HEK293 (cell line): Measurements from ENCODE around the gene SLAMF6.

Experiments used
- CTCF ChIA-PET: fragments of 350-600 bp; formaldehyde crosslinking; extraction: SDS; loops from one replicate; lab custom pipeline; 2021; ENCODE audit warnings: antibody characterized with exemption; lab: Yijun Ruan, JAX
- POLR2A ChIA-PET: fragments of 300-600 bp; formaldehyde crosslinking; extraction: SDS; loops from one replicate; lab custom pipeline; 2020; ENCODE audit warnings: antibody characterized with exemption, inconsistent platforms; lab: Yijun Ruan, JAX
- H3K27ac ChIP-seq: fragments of 200-500 bp; sonication (Bioruptor generic); 2 replicates; pipeline ENCODE4 v1.5.1; 2014; ENCODE audit warnings: low read depth, low read length, control low read depth, inconsistent platforms; ENCODE audit errors: extremely low read depth
- H3K36me3 ChIP-seq, 2 experiments: fragments of 200-500 bp in 1 of 2; sonication (Bioruptor generic) in 1 of 2; 1 replicate in 1 of 2; 2 replicates in 1 of 2; pipeline ENCODE4 v1.5.1; 2014 to 2017; ENCODE audit warnings: inconsistent platforms in 2 of 2, low read length in 2 of 2; ENCODE audit not compliant: control insufficient read depth in 2 of 2, insufficient read depth in 1 of 2
- H3K4me1 ChIP-seq: fragments of 200-500 bp; sonication (Bioruptor generic); 2 replicates; pipeline ENCODE4 v1.5.1; 2014; ENCODE audit warnings: mild to moderate bottlenecking, low read length, inconsistent platforms; ENCODE audit not compliant: control insufficient read depth, insufficient read depth
- H3K4me3 ChIP-seq: 2 replicates; pipeline ENCODE4 v1.5.1; 2011; ENCODE audit warnings: low read depth, mild to moderate bottlenecking, control low read depth, low read length, moderate library complexity
- H3K9me3 ChIP-seq: fragments of 200-500 bp; sonication (Bioruptor generic); 2 replicates; pipeline ENCODE4 v1.5.1; 2014; ENCODE audit warnings: low read depth, low read length, inconsistent platforms; ENCODE audit not compliant: control insufficient read depth, insufficient read depth
- HOXA7 ChIP-seq: sonication (generic); formaldehyde crosslinking; IDR thresholded peaks from 2 replicates; pipeline ENCODE4 v1.8.1; 2022; ENCODE audit warnings: missing genetic modification reagents, borderline replicate concordance
- MYNN ChIP-seq: fragments of 450-650 bp; formaldehyde crosslinking; IDR thresholded peaks from 2 replicates; pipeline ENCODE4 v1.5.1; 2016; ENCODE audit warnings: missing biosample characterization, missing genetic modification characterization, borderline replicate concordance
- PRDM1 ChIP-seq: fragments of 450-650 bp; formaldehyde crosslinking; IDR thresholded peaks from 2 replicates; pipeline ENCODE4; 2016; ENCODE audit warnings: missing biosample characterization, missing genetic modification characterization
- PRDM2 ChIP-seq: fragments of 450-650 bp; formaldehyde crosslinking; IDR thresholded peaks from 2 replicates; pipeline ENCODE4 v1.5.1; 2016; ENCODE audit warnings: missing biosample characterization, missing genetic modification characterization, borderline replicate concordance
- RBAK ChIP-seq: fragments of 450-650 bp; formaldehyde crosslinking; IDR thresholded peaks from 2 replicates; pipeline ENCODE4 v1.5.1; 2016; ENCODE audit warnings: missing biosample characterization, missing genetic modification characterization
- REPIN1 ChIP-seq: fragments of 450-650 bp; formaldehyde crosslinking; IDR thresholded peaks from 2 replicates; pipeline ENCODE4 v1.5.1; 2017; ENCODE audit warnings: missing biosample characterization, missing genetic modification characterization, low read depth
- REST ChIP-seq: fragments of 450-650 bp; formaldehyde crosslinking; IDR thresholded peaks from 2 replicates; pipeline ENCODE4 v1.5.1; 2016; ENCODE audit warnings: missing biosample characterization, missing genetic modification characterization
- SCRT2 ChIP-seq: fragments of 450-650 bp; formaldehyde crosslinking; IDR thresholded peaks from 2 replicates; pipeline ENCODE4 v1.5.1; 2016; ENCODE audit warnings: missing biosample characterization, missing genetic modification characterization
- WT1 ChIP-seq: fragments of 450-650 bp; formaldehyde crosslinking; IDR thresholded peaks from 2 replicates; pipeline ENCODE4 v1.5.1; 2016; ENCODE audit warnings: missing biosample characterization, missing genetic modification characterization
- ZBTB20 ChIP-seq: fragments of 450-650 bp; formaldehyde crosslinking; IDR thresholded peaks from 2 replicates; pipeline ENCODE4 v1.5.1; 2016; ENCODE audit warnings: missing biosample characterization, missing genetic modification characterization
- ZNF138 ChIP-seq: fragments of 450-650 bp; formaldehyde crosslinking; IDR thresholded peaks from 2 replicates; pipeline ENCODE4 v1.5.1; 2016; ENCODE audit warnings: missing biosample characterization, missing genetic modification characterization, borderline replicate concordance
- ZNF174 ChIP-seq: fragments of 450-650 bp; formaldehyde crosslinking; IDR thresholded peaks from 2 replicates; pipeline ENCODE4 v1.5.0; 2017; ENCODE audit warnings: missing biosample characterization, mild to moderate bottlenecking, missing genetic modification characterization
- ZNF221 ChIP-seq: fragments of 450-650 bp; formaldehyde crosslinking; IDR thresholded peaks from 2 replicates; pipeline ENCODE4 v1.5.1; 2017; ENCODE audit warnings: missing biosample characterization, missing genetic modification characterization, borderline replicate concordance
- ZNF26 ChIP-seq: fragments of 450-650 bp; formaldehyde crosslinking; IDR thresholded peaks from 2 replicates; pipeline ENCODE4 v1.5.1; 2016; ENCODE audit warnings: missing biosample characterization, missing genetic modification characterization
- ZNF350 ChIP-seq: fragments of 450-650 bp; formaldehyde crosslinking; IDR thresholded peaks from 2 replicates; pipeline ENCODE4 v1.5.0; 2017; ENCODE audit warnings: missing biosample characterization, mild to moderate bottlenecking, missing genetic modification characterization
- ZNF366 ChIP-seq: fragments of 450-650 bp; formaldehyde crosslinking; conservative IDR thresholded peaks from 2 replicates; pipeline ENCODE4 v1.5.1; 2016; ENCODE audit warnings: missing biosample characterization, missing genetic modification characterization
- ZNF391 ChIP-seq: fragments of 450-650 bp; formaldehyde crosslinking; IDR thresholded peaks from 2 replicates; pipeline ENCODE4 v1.5.1; 2016; ENCODE audit warnings: low read depth, missing biosample characterization, missing genetic modification characterization, borderline replicate concordance
- ZNF404 ChIP-seq: fragments of 450-650 bp; formaldehyde crosslinking; IDR thresholded peaks from 2 replicates; pipeline ENCODE4 v1.5.1; 2017; ENCODE audit warnings: missing biosample characterization, missing genetic modification characterization
- ZNF473 ChIP-seq: fragments of 450-650 bp; formaldehyde crosslinking; IDR thresholded peaks from 2 replicates; pipeline ENCODE4 v1.5.1; 2017; ENCODE audit warnings: missing biosample characterization, missing genetic modification characterization
- ZNF510 ChIP-seq: fragments of 450-650 bp; formaldehyde crosslinking; IDR thresholded peaks from 2 replicates; pipeline ENCODE4 v1.5.1; 2018; ENCODE audit warnings: mild to moderate bottlenecking, missing genetic modification characterization, missing biosample characterization; ENCODE audit not compliant: insufficient replicate concordance
- ZNF580 ChIP-seq: fragments of 450-650 bp; formaldehyde crosslinking; IDR thresholded peaks from 2 replicates; pipeline ENCODE4 v1.5.1; 2016; ENCODE audit warnings: missing biosample characterization, missing genetic modification characterization
- ZNF600 ChIP-seq: fragments of 450-650 bp; formaldehyde crosslinking; IDR thresholded peaks from 2 replicates; pipeline ENCODE4 v1.5.1; 2016; ENCODE audit warnings: missing biosample characterization, missing genetic modification characterization
- ZNF670 ChIP-seq: fragments of 450-650 bp; formaldehyde crosslinking; IDR thresholded peaks from 2 replicates; pipeline ENCODE4 v1.5.1; 2016; ENCODE audit warnings: missing biosample characterization, missing genetic modification characterization, low read depth
- ZSCAN16 ChIP-seq: fragments of 450-650 bp; formaldehyde crosslinking; IDR thresholded peaks from 2 replicates; pipeline ENCODE4 v1.5.1; 2016; ENCODE audit warnings: missing biosample characterization, missing genetic modification characterization

The SLAMF6 gene

GRCh38 chr1:160548183-160548582 is 25.1 kb upstream of the SLAMF6 start:
- H3K4me3 ChIP-seq = no peak overlapping the region
- CTCF ChIA-PET = interaction anchor here (0.7 kb wide), 1 partner anchor 462 kb away, joined by 3 read pairs; no protein-coding TSS in a partner anchor
- H3K9me3 ChIP-seq = no peaks in the 10 kb centered on the region
- POLR2A ChIA-PET = no interaction called here
- no peak overlapping the region for H3K27ac ChIP-seq
- H3K36me3 ChIP-seq = no peaks in the 10 kb centered on the region
- H3K4me1 ChIP-seq = no peaks in the 10 kb centered on the region
- TF ChIP-seq PRDM1 (tag by site-specific recombination) (no peak), SCRT2 (no peak), ZSCAN16 (no peak), ZNF366 (tag by site-specific recombination) (no peak), ZNF221 (tag by site-specific recombination) (no peak), MYNN (tag by site-specific recombination) (no peak), ZBTB20 (no peak), ZNF350 (tag by site-specific recombination) (no peak), ZNF404 (no peak), ZNF138 (tag by site-specific recombination) (no peak), REPIN1 (no peak)

- Histone ChIP-seq H3K4me1 (no peaks in the 10 kb centered on the region), H3K27ac (no peak overlapping the region), H3K4me3 (no peak overlapping the region), H3K9me3 (no peaks in the 10 kb centered on the region), H3K36me3 (no peaks in the 10 kb centered on the region)
- ChIA-PET POLR2A (no interaction called here), CTCF (interaction anchor here (1.3 kb wide), 1 partner anchor 12 kb away, joined by 5 read pairs; no protein-coding TSS in a partner anchor)
- TF ChIP-seq ZNF26 (tag by site-specific recombination) (no peak), ZNF391 (tag by site-specific recombination) (no peak), ZNF473 (tag by site-specific recombination) (no peak), PRDM2 (tag by site-specific recombination) (no peak), ZNF670 (tag by site-specific recombination) (no peak), RBAK (no peak), REST (tag by site-specific recombination) (no peak), ZNF174 (no peak), HOXA7 (CRISPR knock-in tag) (no peak), ZNF580 (tag by site-specific recombination) (no peak), ZNF600 (no peak), ZNF510 (tag by site-specific recombination) (no peak), WT1 (tag by site-specific recombination) (no peak)
Observed at GRCh38 chr1:160547422-160547821, 24.4 kb upstream of the SLAMF6 start.
